Measurements from ENCODE around the gene BRD3OS. TPM values are rescaled to one million over a fixed set of nuclear protein-coding genes. Genes with fewer than 3 reads are reported as not detected.

Gene BRD3OS
- total RNA-seq, 1 experiment from 2014 or later: 13.5 TPM

GRCh38 chr9:134036130-134036529 is 10.8 kb downstream of the BRD3OS start:
- intact Hi-C loops (cut with micrococcal nuclease; ENCODE audit: unreplicated experiment): no loop called here
- DNase-seq (ENCODE audit: low spot score): no peak
- Histone ChIP-seq H3K4me1 (ENCODE audit: insufficient read depth, low read length, poor library complexity, severe bottlenecking) (no peaks in the 10 kb centered on the region), H3K27ac (ENCODE audit: low read depth, low read length, poor library complexity, severe bottlenecking) (no peak overlapping the region), H3K27me3 (replicated peaks; ENCODE audit: insufficient read depth, low read depth, low read length, poor library complexity) (no peaks in the 10 kb centered on the region), H3K36me3 (ENCODE audit: insufficient read depth, low read length, poor library complexity, severe bottlenecking) (peaks cover 85% of the 10 kb centered on the region), H3K9me3 (ENCODE audit: low read depth, low read length, poor library complexity, severe bottlenecking) (no peaks in the 10 kb centered on the region), H3K4me3 (ENCODE audit: low read depth, low read length, poor library complexity, severe bottlenecking) (no peak overlapping the region)
- BruUV-seq (replicated peaks): no TSS peak
- TF ChIP-seq, protein P1, sequence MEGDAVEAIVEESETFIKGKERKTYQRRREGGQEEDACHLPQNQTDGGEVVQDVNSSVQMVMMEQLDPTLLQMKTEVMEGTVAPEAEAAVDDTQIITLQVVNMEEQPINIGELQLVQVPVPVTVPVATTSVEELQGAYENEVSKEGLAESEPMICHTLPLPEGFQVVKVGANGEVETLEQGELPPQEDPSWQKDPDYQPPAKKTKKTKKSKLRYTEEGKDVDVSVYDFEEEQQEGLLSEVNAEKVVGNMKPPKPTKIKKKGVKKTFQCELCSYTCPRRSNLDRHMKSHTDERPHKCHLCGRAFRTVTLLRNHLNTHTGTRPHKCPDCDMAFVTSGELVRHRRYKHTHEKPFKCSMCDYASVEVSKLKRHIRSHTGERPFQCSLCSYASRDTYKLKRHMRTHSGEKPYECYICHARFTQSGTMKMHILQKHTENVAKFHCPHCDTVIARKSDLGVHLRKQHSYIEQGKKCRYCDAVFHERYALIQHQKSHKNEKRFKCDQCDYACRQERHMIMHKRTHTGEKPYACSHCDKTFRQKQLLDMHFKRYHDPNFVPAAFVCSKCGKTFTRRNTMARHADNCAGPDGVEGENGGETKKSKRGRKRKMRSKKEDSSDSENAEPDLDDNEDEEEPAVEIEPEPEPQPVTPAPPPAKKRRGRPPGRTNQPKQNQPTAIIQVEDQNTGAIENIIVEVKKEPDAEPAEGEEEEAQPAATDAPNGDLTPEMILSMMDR (conservative IDR thresholded peaks at IDR 0.05; ENCODE audit: low read depth, low read length): no peak
- no peak for TF ChIP-seq EZH2 (IDR thresholded peaks at IDR 0.05; ENCODE audit: borderline replicate concordance, low read depth, low read length, poor library complexity, severe bottlenecking)
- POLR2A ChIA-PET (ENCODE audit: low non-redundant PET): no interaction called here
- CTCF ChIA-PET: no interaction called here

DNA sequence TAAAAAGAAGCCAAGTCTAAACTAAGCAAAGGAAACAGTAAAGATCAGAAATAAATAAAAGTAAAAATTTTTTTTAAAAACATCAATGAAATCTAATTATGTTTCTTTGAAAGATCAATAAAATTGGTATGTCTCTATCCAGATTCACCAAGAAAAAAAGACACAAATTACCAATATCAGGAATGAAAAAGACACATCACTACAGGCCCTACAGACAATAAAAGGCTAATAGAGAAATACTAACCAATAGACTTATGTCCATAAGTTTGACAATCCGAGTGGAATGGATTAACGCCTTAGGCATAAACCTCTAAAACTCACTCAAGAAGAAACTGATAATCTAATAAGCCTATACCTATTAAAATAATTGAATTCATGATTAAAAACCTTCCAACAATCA is 12.4 kb downstream of the BRD3OS start:
- CTCF ChIA-PET: no interaction called here
- intact Hi-C loops (cut with micrococcal nuclease; ENCODE audit: unreplicated experiment): no loop called here

GRCh38 chr9:134039386-134040175 is 14.3 kb downstream of the BRD3OS start:
- DNase-seq (ENCODE audit: low spot score): no peak
- no peaks in the 10 kb centered on the region for H3K27me3 ChIP-seq (replicated peaks; ENCODE audit: insufficient read depth, low read depth, low read length, poor library complexity)
- no peaks in the 10 kb centered on the region for H3K4me1 ChIP-seq (ENCODE audit: insufficient read depth, low read length, poor library complexity, severe bottlenecking)
- H3K36me3 ChIP-seq (ENCODE audit: insufficient read depth, low read length, poor library complexity, severe bottlenecking): peaks cover 60% of the 10 kb centered on the region
- intact Hi-C loops (cut with micrococcal nuclease; ENCODE audit: unreplicated experiment): no loop called here
- ChIA-PET POLR2A (ENCODE audit: low non-redundant PET) (no interaction called here), CTCF (no interaction called here)
- H3K4me3 ChIP-seq (ENCODE audit: low read depth, low read length, poor library complexity, severe bottlenecking): no peak overlapping the region
- no peak overlapping the region for H3K27ac ChIP-seq (ENCODE audit: low read depth, low read length, poor library complexity, severe bottlenecking)
- no peaks in the 10 kb centered on the region for H3K9me3 ChIP-seq (ENCODE audit: low read depth, low read length, poor library complexity, severe bottlenecking)
- BruUV-seq (replicated peaks): no TSS peak
- TF ChIP-seq EZH2 (IDR thresholded peaks at IDR 0.05; ENCODE audit: borderline replicate concordance, low read depth, low read length, poor library complexity, severe bottlenecking): no peak
- TF ChIP-seq, protein P1 (conservative IDR thresholded peaks at IDR 0.05; ENCODE audit: low read depth, low read length): no peak

More for the DNA sequence above, 12.4 kb downstream of the BRD3OS start:
- BruUV-seq (replicated peaks): no TSS peak
- Histone ChIP-seq H3K9me3 (ENCODE audit: low read depth, low read length, poor library complexity, severe bottlenecking) (no peaks in the 10 kb centered on the region), H3K27ac (ENCODE audit: low read depth, low read length, poor library complexity, severe bottlenecking) (no peak overlapping the region), H3K27me3 (replicated peaks; ENCODE audit: insufficient read depth, low read depth, low read length, poor library complexity) (no peaks in the 10 kb centered on the region), H3K4me1 (ENCODE audit: insufficient read depth, low read length, poor library complexity, severe bottlenecking) (no peaks in the 10 kb centered on the region), H3K36me3 (ENCODE audit: insufficient read depth, low read length, poor library complexity, severe bottlenecking) (peaks cover 77% of the 10 kb centered on the region), H3K4me3 (ENCODE audit: low read depth, low read length, poor library complexity, severe bottlenecking) (no peak overlapping the region)
- POLR2A ChIA-PET (ENCODE audit: low non-redundant PET): no interaction called here
- TF ChIP-seq EZH2 (IDR thresholded peaks at IDR 0.05; ENCODE audit: borderline replicate concordance, low read depth, low read length, poor library complexity, severe bottlenecking): no peak
- TF ChIP-seq, protein P1 (conservative IDR thresholded peaks at IDR 0.05; ENCODE audit: low read depth, low read length): no peak
- no peak for DNase-seq (ENCODE audit: low spot score)
